Type B pancreatic cell (in vitro differentiated cells): Measurements from ENCODE around the gene ACTR5. TPM values are rescaled to one million over a fixed set of nuclear protein-coding genes. Genes with fewer than 3 reads are reported as not detected.
"Not testable (repeated sequence)": the region's sequence is repeated elsewhere in the genome, so short reads cannot be mapped to it uniquely, and the experiment has no call there.

Experiments used
- DNase-seq: peaks from one replicate; pipeline ENCODE4 v3.0.0; 2021; ENCODE audit warnings: mixed read lengths; ENCODE audit not compliant: unreplicated experiment; ENCODE audit errors: extremely low spot score
- H3K27ac Mint-ChIP-seq: 2 replicates; pipeline ENCODE4 v1.8.0; 2021; ENCODE audit warnings: mild to moderate bottlenecking, mixed read lengths
- H3K27me3 Mint-ChIP-seq: 2 replicates; pipeline ENCODE4 v1.8.0; 2021; ENCODE audit warnings: mixed read lengths
- H3K36me3 Mint-ChIP-seq: 2 replicates; pipeline ENCODE4 v1.8.0; 2021; ENCODE audit warnings: mixed read lengths
- H3K4me1 Mint-ChIP-seq: one replicate; pipeline ENCODE4 v1.8.0; 2021; ENCODE audit warnings: mixed read lengths; ENCODE audit not compliant: unreplicated experiment
- H3K4me3 Mint-ChIP-seq: 2 replicates; pipeline ENCODE4 v1.8.0; 2021; ENCODE audit warnings: mild to moderate bottlenecking, mixed read lengths
- H3K9me3 Mint-ChIP-seq: 2 replicates; pipeline ENCODE4 v1.8.0; 2021; ENCODE audit warnings: mixed read lengths
- total RNA-seq: library from RNA; stranded (reverse); gene quantifications from 2 replicates; pipeline ENCODE4 v1.2.1, GENCODE V29; 2021; ENCODE audit warnings: low replicate concordance
- TF ChIP-seq, protein P1 (sequence below): fragments of 200-600 bp; sonication (generic); conservative IDR thresholded peaks from 2 replicates; pipeline ENCODE4 v1.5.0; 2021; ENCODE audit warnings: antibody characterized with exemption, mild to moderate bottlenecking

Gene ACTR5
- total RNA-seq, 1 donor from 2014 or later, result 9.1 TPM

DNA sequence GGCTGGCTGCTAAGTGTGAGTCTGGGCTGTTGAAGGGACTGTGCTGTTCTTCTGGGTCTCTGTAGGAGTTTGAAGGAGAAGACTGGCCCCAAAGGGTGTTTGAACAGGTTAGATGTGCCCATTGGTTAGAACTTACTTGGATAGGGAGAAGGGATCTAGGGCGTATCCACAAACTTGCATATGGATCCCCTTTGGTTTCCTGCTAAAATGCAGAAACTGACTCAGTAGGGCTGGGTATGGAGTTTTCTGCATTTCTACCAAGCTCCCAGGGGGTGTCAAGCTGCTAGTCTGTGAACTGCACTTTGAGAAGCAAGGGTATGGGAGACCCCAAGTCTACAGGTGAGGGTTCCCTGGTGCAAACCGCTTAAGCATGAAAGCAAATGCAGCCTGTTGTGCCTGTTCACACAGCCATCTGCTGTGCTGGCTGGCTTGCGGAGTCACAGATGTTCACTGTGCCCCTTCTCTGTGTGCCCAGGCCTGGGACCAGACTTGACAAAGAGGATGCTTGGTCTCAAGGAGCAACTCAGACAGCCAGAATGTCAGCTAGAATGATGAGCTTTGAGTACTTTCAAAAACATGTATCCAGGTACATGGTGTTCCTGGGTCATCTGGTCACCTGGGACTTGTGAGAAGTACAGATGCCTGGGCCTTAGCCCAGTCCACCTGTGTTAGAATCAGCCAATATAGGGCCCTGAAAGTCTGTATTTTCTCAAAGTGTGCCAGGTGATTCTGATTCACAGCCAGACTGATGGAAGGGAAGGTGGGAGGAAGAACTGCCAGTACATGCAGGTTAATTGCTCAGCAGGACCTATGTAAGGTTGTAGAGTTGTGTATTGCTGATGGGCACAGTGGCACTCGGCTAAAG, 64.7 kb downstream of the ACTR5 start:
- Mint-ChIP-seq H3K9me3 (no peaks in the 10 kb centered on the region), H3K27me3 (peaks cover 63% of the 10 kb centered on the region), H3K4me3 (no peak overlapping the region), H3K4me1 (no peaks in the 10 kb centered on the region), H3K27ac (no peak overlapping the region), H3K36me3 (no peaks in the 10 kb centered on the region)
- TF ChIP-seq, protein P1, sequence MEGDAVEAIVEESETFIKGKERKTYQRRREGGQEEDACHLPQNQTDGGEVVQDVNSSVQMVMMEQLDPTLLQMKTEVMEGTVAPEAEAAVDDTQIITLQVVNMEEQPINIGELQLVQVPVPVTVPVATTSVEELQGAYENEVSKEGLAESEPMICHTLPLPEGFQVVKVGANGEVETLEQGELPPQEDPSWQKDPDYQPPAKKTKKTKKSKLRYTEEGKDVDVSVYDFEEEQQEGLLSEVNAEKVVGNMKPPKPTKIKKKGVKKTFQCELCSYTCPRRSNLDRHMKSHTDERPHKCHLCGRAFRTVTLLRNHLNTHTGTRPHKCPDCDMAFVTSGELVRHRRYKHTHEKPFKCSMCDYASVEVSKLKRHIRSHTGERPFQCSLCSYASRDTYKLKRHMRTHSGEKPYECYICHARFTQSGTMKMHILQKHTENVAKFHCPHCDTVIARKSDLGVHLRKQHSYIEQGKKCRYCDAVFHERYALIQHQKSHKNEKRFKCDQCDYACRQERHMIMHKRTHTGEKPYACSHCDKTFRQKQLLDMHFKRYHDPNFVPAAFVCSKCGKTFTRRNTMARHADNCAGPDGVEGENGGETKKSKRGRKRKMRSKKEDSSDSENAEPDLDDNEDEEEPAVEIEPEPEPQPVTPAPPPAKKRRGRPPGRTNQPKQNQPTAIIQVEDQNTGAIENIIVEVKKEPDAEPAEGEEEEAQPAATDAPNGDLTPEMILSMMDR, result no peak
- DNase-seq, result no peak

- not testable (repeated sequence) for H3K27ac Mint-ChIP-seq, H3K4me1 Mint-ChIP-seq, H3K36me3 Mint-ChIP-seq, H3K4me3 Mint-ChIP-seq, DNase-seq, H3K9me3 Mint-ChIP-seq
- peaks cover 61% of the 10 kb centered on the region for H3K27me3 Mint-ChIP-seq
These were observed 65.3 kb downstream of the ACTR5 start for GRCh38 chr20:38813574-38813962.

DNA sequence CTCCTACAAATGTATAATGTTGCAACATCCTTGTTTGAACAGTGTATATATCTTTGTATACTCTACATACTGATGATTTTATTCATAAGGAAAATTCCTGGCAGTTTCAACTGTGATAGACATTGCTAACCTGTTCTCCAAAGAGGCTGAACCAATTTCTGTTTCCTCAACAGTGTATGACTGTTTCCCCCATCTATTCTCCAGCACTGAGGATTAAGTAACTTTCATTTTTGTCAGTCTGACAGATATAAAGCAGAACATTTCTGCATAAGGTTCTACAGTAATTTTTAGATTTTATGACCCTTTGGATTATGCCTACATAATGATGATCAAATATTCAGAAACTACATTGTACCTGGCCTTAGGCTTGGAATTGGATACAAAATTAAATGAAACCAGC, 67.2 kb downstream of the ACTR5 start:
- H3K9me3 Mint-ChIP-seq, result no peaks in the 10 kb centered on the region
- no peaks in the 10 kb centered on the region for H3K36me3 Mint-ChIP-seq
- peaks cover 46% of the 10 kb centered on the region for H3K27me3 Mint-ChIP-seq
- TF ChIP-seq, protein P1, result no peak
- H3K27ac Mint-ChIP-seq, result no peak overlapping the region
- H3K4me3 Mint-ChIP-seq, result no peak overlapping the region
- DNase-seq, result no peak
- no peaks in the 10 kb centered on the region for H3K4me1 Mint-ChIP-seq

GRCh38 chr20:38818113-38819065, 70.1 kb downstream of the ACTR5 start:
- Mint-ChIP-seq H3K27me3 (peaks cover 35% of the 10 kb centered on the region), H3K36me3 (no peaks in the 10 kb centered on the region), H3K27ac (no peak overlapping the region)

More at GRCh38 chr20:38818113-38819065, 70.1 kb downstream of the ACTR5 start:
- peaks cover 6% of the 10 kb centered on the region for H3K9me3 Mint-ChIP-seq
- TF ChIP-seq, protein P1, result no peak
- DNase-seq, result no peak
- no peak overlapping the region for H3K4me3 Mint-ChIP-seq
- H3K4me1 Mint-ChIP-seq, result no peaks in the 10 kb centered on the region

Other genes with a start within 250 kb of the ACTR5 start
- not detected in 2 replicates for gene ADIG, start 167.3 kb upstream of the ACTR5 start, total RNA-seq
- 1.7 and 1.9 TPM in 2 replicates for gene ARHGAP40, start 146.7 kb upstream of the ACTR5 start, total RNA-seq
- not detected in 2 replicates for gene SLC32A1, start 24.0 kb upstream of the ACTR5 start, total RNA-seq
- gene PPP1R16B, start 57.2 kb downstream of the ACTR5 start, total RNA-seq, result 0.31 TPM in 1 of 2 replicates, not detected in the other
- 11.7 and 23.1 TPM in 2 replicates for gene FAM83D, start 178.0 kb downstream of the ACTR5 start, total RNA-seq
- gene DHX35, start 213.9 kb downstream of the ACTR5 start, total RNA-seq, result 7.1 and 14.0 TPM in 2 replicates